ENCODE data around the gene ARL13B.
A peak's percentile ranks its signal among the peaks of the same experiment; 100 is the strongest.

ARL13B gene

GRCh38 chr3:94046533-94046932 lies 66.6 kb downstream of the ARL13B start:
- in situ Hi-C loops (cut with HindIII; ENCODE audit: low pct_unique_long_range_greater_than_20kb, low sequenced_read_pairs) = no loop called here
- no peak for DNase-seq (ENCODE audit: low read depth in 1 of 2, low spot score in 1 of 2)
- TF ChIP-seq JUND (IDR thresholded peaks at IDR 0.05; ENCODE audit: low read depth) = no peak

GRCh38 chr3:94049267-94049666 lies 69.3 kb downstream of the ARL13B start:
- TF ChIP-seq JUND (IDR thresholded peaks at IDR 0.05; ENCODE audit: low read depth) = no peak
- in situ Hi-C loops (cut with HindIII; ENCODE audit: low pct_unique_long_range_greater_than_20kb, low sequenced_read_pairs) = no loop called here

GRCh38 chr3:94050546-94050945 lies 70.6 kb downstream of the ARL13B start:
- in situ Hi-C loops (cut with HindIII; ENCODE audit: low pct_unique_long_range_greater_than_20kb, low sequenced_read_pairs) = no loop called here
- no peak for TF ChIP-seq JUND (IDR thresholded peaks at IDR 0.05; ENCODE audit: low read depth)
- DNase-seq (ENCODE audit: low read depth in 1 of 2, low spot score in 1 of 2) = no peak

More at GRCh38 chr3:94049267-94049666, 69.3 kb downstream of the ARL13B start:
- no peak for DNase-seq (ENCODE audit: low read depth in 1 of 2, low spot score in 1 of 2)

- in situ Hi-C loops (cut with HindIII; ENCODE audit: low pct_unique_long_range_greater_than_20kb, low sequenced_read_pairs) = no loop called here
- DNase-seq (ENCODE audit: low read depth in 1 of 2, low spot score in 1 of 2) = no peak
- no peak for TF ChIP-seq JUND (IDR thresholded peaks at IDR 0.05; ENCODE audit: low read depth)
Measured at GRCh38 chr3:94061297-94061696, 81.3 kb downstream of the ARL13B start.

GRCh38 chr3:94062513-94063404 lies 82.8 kb downstream of the ARL13B start, which contains the start of the genes DHFR2 and NSUN3:
Gene DHFR2 (minus strand): TSS chr3:94062916. CDS start chr3:94061511, 1,405 bp downstream.
Gene NSUN3 (plus strand): TSS chr3:94063061. CDS start chr3:94063127, 66 bp downstream.
- in situ Hi-C loops (cut with HindIII; ENCODE audit: low pct_unique_long_range_greater_than_20kb, low sequenced_read_pairs) = no loop called here
- no peak for TF ChIP-seq JUND (IDR thresholded peaks at IDR 0.05; ENCODE audit: low read depth)
- DNase-seq (ENCODE audit: low read depth in 1 of 2, low spot score in 1 of 2) = peak; percentile 63 to 98

GRCh38 chr3:94063496-94064119 lies 83.7 kb downstream of the ARL13B start:
- in situ Hi-C loops (cut with HindIII; ENCODE audit: low pct_unique_long_range_greater_than_20kb, low sequenced_read_pairs) = no loop called here
- no peak for DNase-seq (ENCODE audit: low read depth in 1 of 2, low spot score in 1 of 2)
- TF ChIP-seq JUND (IDR thresholded peaks at IDR 0.05; ENCODE audit: low read depth) = no peak

- DNase-seq (ENCODE audit: low read depth in 1 of 2, low spot score in 1 of 2) = no peak
- TF ChIP-seq JUND (IDR thresholded peaks at IDR 0.05; ENCODE audit: low read depth) = no peak
- in situ Hi-C loops (cut with HindIII; ENCODE audit: low pct_unique_long_range_greater_than_20kb, low sequenced_read_pairs) = no loop called here
Measured at GRCh38 chr3:94064243-94064860, 84.4 kb downstream of the ARL13B start.

GRCh38 chr3:94065122-94065521 lies 85.2 kb downstream of the ARL13B start:
- DNase-seq (ENCODE audit: low read depth in 1 of 2, low spot score in 1 of 2) = no peak
- TF ChIP-seq JUND (IDR thresholded peaks at IDR 0.05; ENCODE audit: low read depth) = no peak
- in situ Hi-C loops (cut with HindIII; ENCODE audit: low pct_unique_long_range_greater_than_20kb, low sequenced_read_pairs) = no loop called here

- DNase-seq (ENCODE audit: low read depth in 1 of 2, low spot score in 1 of 2) = no peak
- no peak for TF ChIP-seq JUND (IDR thresholded peaks at IDR 0.05; ENCODE audit: low read depth)
- in situ Hi-C loops (cut with HindIII; ENCODE audit: low pct_unique_long_range_greater_than_20kb, low sequenced_read_pairs) = no loop called here
Measured at GRCh38 chr3:94065819-94066480, 86.0 kb downstream of the ARL13B start.

GRCh38 chr3:94066506-94067500 lies 86.8 kb downstream of the ARL13B start:
- no peak for TF ChIP-seq JUND (IDR thresholded peaks at IDR 0.05; ENCODE audit: low read depth)
- DNase-seq (ENCODE audit: low read depth in 1 of 2, low spot score in 1 of 2) = no peak
- in situ Hi-C loops (cut with HindIII; ENCODE audit: low pct_unique_long_range_greater_than_20kb, low sequenced_read_pairs) = no loop called here

- in situ Hi-C loops (cut with HindIII; ENCODE audit: low pct_unique_long_range_greater_than_20kb, low sequenced_read_pairs) = no loop called here
Measured at GRCh38 chr3:94069194-94069813, 89.3 kb downstream of the ARL13B start.

More at GRCh38 chr3:94069194-94069813, 89.3 kb downstream of the ARL13B start:
- no peak for TF ChIP-seq JUND (IDR thresholded peaks at IDR 0.05; ENCODE audit: low read depth)
- peak in 1 of 2 experiments; percentile 10 for DNase-seq (ENCODE audit: low read depth in 1 of 2, low spot score in 1 of 2)
